ENCODE measurements around the gene LMAN2. TPM values are rescaled to one million over a fixed set of nuclear protein-coding genes. Genes with fewer than 3 reads are reported as not detected.

Gene LMAN2
- 415 and 1,275 TPM in 2 replicates for total RNA-seq (ENCODE audit: low replicate concordance)

GRCh38 chr5:177351392-177352329 lies at the start of gene LMAN2:
LMAN2 (minus strand) TSS chr5:177351668; CDS start chr5:177351647, 21 bp downstream.

GRCh38 chr5:177399997-177400868 lies 48.8 kb upstream of the LMAN2 start, which contains the start of gene PFN3:
PFN3 (minus strand) TSS chr5:177400661; CDS start chr5:177400576, 85 bp downstream.

GRCh38 chr5:177384134-177384533 lies 32.7 kb upstream of the LMAN2 start, which contains the start of gene SLC34A1:
SLC34A1 (plus strand) TSS chr5:177384434; CDS start chr5:177385742, 1,308 bp downstream.

GRCh38 chr5:177357459-177358351 lies 6.2 kb upstream of the LMAN2 start, which contains the start of gene RGS14:
RGS14 (plus strand) TSS chr5:177357924; CDS start chr5:177358025, 101 bp downstream.

GRCh38 chr5:177311723-177312648 lies 39.5 kb downstream of the LMAN2 start, which contains the start of gene MXD3:
MXD3 (minus strand) TSS chr5:177311898; CDS start chr5:177311830, 68 bp downstream.

GRCh38 chr5:177303121-177303924 lies 48.1 kb downstream of the LMAN2 start, which contains the start of the genes PRELID1 and RAB24:
PRELID1 (plus strand) TSS chr5:177303799; CDS start chr5:177303986, 187 bp downstream.
RAB24 (minus strand) TSS chr5:177303719; CDS start chr5:177303288, 431 bp downstream.

Other genes starting within 250 kb of the LMAN2 start
- 13.8 and 25.9 TPM in 2 replicates for gene NSD1, start 217.9 kb downstream of the LMAN2 start, total RNA-seq (ENCODE audit: low replicate concordance)
- gene RAB24, start 47.9 kb downstream of the LMAN2 start, total RNA-seq (ENCODE audit: low replicate concordance), result 25.0 and 33.0 TPM in 2 replicates
- gene PRELID1, start 47.9 kb downstream of the LMAN2 start, total RNA-seq (ENCODE audit: low replicate concordance), result 50.7 and 125 TPM in 2 replicates
- gene MXD3, start 39.8 kb downstream of the LMAN2 start, total RNA-seq (ENCODE audit: low replicate concordance), result 0.23 and 5.3 TPM in 2 replicates
- 1.8 and 2.3 TPM in 2 replicates for gene RGS14, start 6.3 kb upstream of the LMAN2 start, total RNA-seq (ENCODE audit: low replicate concordance)
- gene SLC34A1, start 32.8 kb upstream of the LMAN2 start, total RNA-seq (ENCODE audit: low replicate concordance), result not detected in 2 replicates
- not detected in 2 replicates for gene PFN3, start 49.0 kb upstream of the LMAN2 start, total RNA-seq (ENCODE audit: low replicate concordance)
- 0.12 and 0.90 TPM in 2 replicates for gene F12, start 57.9 kb upstream of the LMAN2 start, total RNA-seq (ENCODE audit: low replicate concordance)
- 18.3 and 18.8 TPM in 2 replicates for gene GRK6, start 75.0 kb upstream of the LMAN2 start, total RNA-seq (ENCODE audit: low replicate concordance)
- 2.0 and 6.4 TPM in 2 replicates for gene PRR7, start 95.1 kb upstream of the LMAN2 start, total RNA-seq (ENCODE audit: low replicate concordance)
- gene DBN1, start 122.0 kb upstream of the LMAN2 start, total RNA-seq (ENCODE audit: low replicate concordance), result 150 and 201 TPM in 2 replicates
- gene PDLIM7, start 145.9 kb upstream of the LMAN2 start, total RNA-seq (ENCODE audit: low replicate concordance), result 25.5 and 147 TPM in 2 replicates
- 0.90 and 0.94 TPM in 2 replicates for gene DOK3, start 158.2 kb upstream of the LMAN2 start, total RNA-seq (ENCODE audit: low replicate concordance)
- 138 and 249 TPM in 2 replicates for gene DDX41, start 165.3 kb upstream of the LMAN2 start, total RNA-seq (ENCODE audit: low replicate concordance)
- 18.0 and 21.5 TPM in 2 replicates for gene FAM193B, start 202.9 kb upstream of the LMAN2 start, total RNA-seq (ENCODE audit: low replicate concordance)
- gene TMED9, start 240.5 kb upstream of the LMAN2 start, total RNA-seq (ENCODE audit: low replicate concordance), result 146 and 251 TPM in 2 replicates
- gene B4GALT7, start 248.5 kb upstream of the LMAN2 start, total RNA-seq (ENCODE audit: low replicate concordance), result 29.0 and 45.6 TPM in 2 replicates

Measured in smooth muscle cell of the coronary artery (primary cell).